Epithelial cell of proximal tubule (primary cell): ENCODE results near the gene SERPINB5. TPM values are rescaled to one million over a fixed set of nuclear protein-coding genes. Genes with fewer than 3 reads are reported as not detected.
A peak's percentile ranks its signal among the peaks of the same experiment; 100 is the strongest.

ENCODE experiments used
- DNase-seq: peaks from one replicate; pipeline ENCODE4 v3.0.0-alpha.2; 2011; ENCODE audit warnings: low read depth
- H3K4me3 ChIP-seq: 2 replicates; pipeline ENCODE4 v1.5.1; 2011; ENCODE audit warnings: low read depth, mild to moderate bottlenecking, low read length
- CTCF ChIP-seq: conservative IDR thresholded peaks from 2 replicates; pipeline ENCODE4 v1.5.1; 2012; ENCODE audit warnings: low read depth, mild to moderate bottlenecking, low read length
- total RNA-seq: library from RNA; depleted of rRNA; stranded (reverse); fragments of >200 nt; gene quantifications from 2 replicates; pipeline ENCODE4 v1.2.3, GENCODE V29; 2015

Gene SERPINB5
- total RNA-seq, 1 donor from 2014 or later: 0.17 TPM

DNA sequence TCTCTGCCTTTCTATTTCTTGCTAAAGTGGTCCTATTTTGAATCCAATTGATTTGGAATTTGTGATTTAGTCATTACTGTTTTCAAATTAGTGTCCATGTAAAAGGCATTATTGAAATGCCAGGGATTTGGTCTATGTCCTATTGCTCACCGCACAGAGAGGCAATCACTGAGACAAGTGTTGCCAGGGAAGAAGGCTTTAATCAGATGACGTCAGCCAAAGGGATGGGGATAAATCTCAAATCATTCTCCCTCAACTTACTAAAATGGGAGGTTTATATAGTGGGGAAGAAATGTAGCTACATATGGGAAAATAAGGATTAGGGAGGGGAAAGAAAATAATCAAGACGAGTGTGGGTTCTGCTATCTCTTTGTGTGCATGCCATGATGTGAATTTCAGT is 75.0 kb downstream of the SERPINB5 start:
- H3K4me3 ChIP-seq: no peak overlapping the region
- TF ChIP-seq CTCF: no peak
- DNase-seq: no peak

DNA sequence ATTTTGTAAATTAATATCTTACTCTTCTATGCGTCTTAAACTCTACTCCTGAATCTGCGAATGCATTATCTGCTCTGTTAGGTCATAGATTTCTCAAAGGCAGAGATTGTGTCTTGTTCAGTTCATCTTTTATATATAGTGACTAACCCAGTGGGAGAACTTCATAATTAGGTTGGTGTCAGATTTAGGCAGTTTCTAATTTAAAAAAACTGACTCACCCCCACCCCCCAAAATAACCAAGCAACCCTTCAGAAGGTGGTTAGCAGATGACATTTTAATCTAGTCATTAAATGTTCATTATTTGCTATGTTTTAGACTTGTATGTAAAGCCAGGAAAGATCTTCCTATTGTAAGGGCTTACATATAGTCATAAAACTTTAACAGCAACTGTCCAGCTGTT is 75.8 kb downstream of the SERPINB5 start:
- DNase-seq: no peak
- no peak for TF ChIP-seq CTCF
- H3K4me3 ChIP-seq: no peak overlapping the region

GRCh38 chr18:63553081-63553480 is 76.3 kb downstream of the SERPINB5 start:
- no peak for TF ChIP-seq CTCF
- H3K4me3 ChIP-seq: no peak overlapping the region
- DNase-seq: peak; percentile 84

Other genes with a start within 250 kb of the SERPINB5 start
- gene BCL2, start 157.2 kb upstream of the SERPINB5 start, total RNA-seq: 3.0 and 4.7 TPM in 2 replicates
- 25.4 and 38.3 TPM in 2 replicates for gene KDSR, start 109.8 kb upstream of the SERPINB5 start, total RNA-seq
- gene VPS4B, start 54.5 kb upstream of the SERPINB5 start, total RNA-seq: 32.1 and 42.9 TPM in 2 replicates
- gene SERPINB12, start 65.4 kb downstream of the SERPINB5 start, total RNA-seq: not detected in 2 replicates
- not detected in 2 replicates for gene SERPINB13, start 110.4 kb downstream of the SERPINB5 start, total RNA-seq
- gene SERPINB4, start 167.3 kb downstream of the SERPINB5 start, total RNA-seq: not detected in 2 replicates
- gene SERPINB3, start 184.9 kb downstream of the SERPINB5 start, total RNA-seq: 0.12 TPM in 1 of 2 replicates, not detected in the other
- not detected in 2 replicates for gene SERPINB11, start 226.0 kb downstream of the SERPINB5 start, total RNA-seq